ENCODE data around the gene MMP17.

GRCh38 chr12:131850856-131851559 is 22.8 kb downstream of the MMP17 start:
- TF ChIP-seq ZNF274 (IDR thresholded peaks at IDR 0.05; ENCODE audit: low read length) (no peak), ZNF274 (tag by site-specific recombination; IDR thresholded peaks at IDR 0.05; ENCODE audit: borderline replicate concordance) (no peak), ZNF223 (tag by site-specific recombination; IDR thresholded peaks at IDR 0.05) (no peak), ZNF449 (tag by site-specific recombination; IDR thresholded peaks at IDR 0.05) (no peak), ZNF792 (tag by site-specific recombination; IDR thresholded peaks at IDR 0.05) (no peak), ZNF549 (tag by site-specific recombination; IDR thresholded peaks at IDR 0.05) (no peak), SP3 (tag by site-specific recombination; IDR thresholded peaks at IDR 0.05) (no peak), ZBTB1 (tag by site-specific recombination; IDR thresholded peaks at IDR 0.05) (no peak)
